Measurements from ENCODE around the gene MCTP2.

- no peak for TF ChIP-seq CTCF (conservative IDR thresholded peaks at IDR 0.05; ENCODE audit: low read depth, low read length)
- no peak for TF ChIP-seq EZH2 (IDR thresholded peaks at IDR 0.05; ENCODE audit: borderline replicate concordance, low read depth, low read length, poor library complexity, severe bottlenecking)
Measured at GRCh38 chr15:94387849-94388441, 156.6 kb downstream of the MCTP2 start.
